Stimulated activated CD8-positive, alpha-beta memory T cell treated with anti-CD3 and anti-CD28 coated beads, Interleukin-7, amount 100 ng/mL, for 48 hours (primary cell): ENCODE measurements around the gene C17orf100.
A peak's percentile ranks its signal among the peaks of the same experiment; 100 is the strongest.
"Not testable (repeated sequence)": the region's sequence is repeated elsewhere in the genome, so short reads cannot be mapped to it uniquely, and the experiment has no call there.

Experiments
- DNase-seq, 2 donors: peaks; one replicate each; pipeline ENCODE4 v3.0.0-alpha.2; 2020; ENCODE audit warnings: low read depth in 1 of 2; ENCODE audit errors: extremely low read depth in 1 of 2

The C17orf100 gene

DNA sequence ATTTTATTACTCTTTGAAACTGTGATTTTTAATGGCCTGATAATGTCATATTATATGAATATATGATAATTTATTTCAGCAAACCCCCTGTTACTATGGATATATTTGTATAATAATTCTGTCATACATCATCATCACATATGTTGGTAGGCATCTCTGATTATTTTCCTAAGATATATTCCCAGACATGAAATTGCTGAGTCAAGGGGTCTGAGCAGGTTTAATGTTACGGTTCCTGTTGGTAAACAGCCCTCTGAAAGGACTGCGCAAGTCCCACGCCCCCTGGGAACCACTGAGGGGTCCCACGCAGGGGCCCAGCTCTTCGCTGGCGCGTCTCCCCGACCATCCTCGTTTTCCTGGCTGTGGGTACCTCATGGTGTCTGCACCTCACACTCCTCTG lies 37.4 kb downstream of the C17orf100 start:
- no peak for DNase-seq

GRCh38 chr17:6690641-6691040 lies 39.1 kb downstream of the C17orf100 start:
- no peak for DNase-seq

- no peak for DNase-seq
Measured at GRCh38 chr17:6691546-6691945, 40.0 kb downstream of the C17orf100 start.

DNA sequence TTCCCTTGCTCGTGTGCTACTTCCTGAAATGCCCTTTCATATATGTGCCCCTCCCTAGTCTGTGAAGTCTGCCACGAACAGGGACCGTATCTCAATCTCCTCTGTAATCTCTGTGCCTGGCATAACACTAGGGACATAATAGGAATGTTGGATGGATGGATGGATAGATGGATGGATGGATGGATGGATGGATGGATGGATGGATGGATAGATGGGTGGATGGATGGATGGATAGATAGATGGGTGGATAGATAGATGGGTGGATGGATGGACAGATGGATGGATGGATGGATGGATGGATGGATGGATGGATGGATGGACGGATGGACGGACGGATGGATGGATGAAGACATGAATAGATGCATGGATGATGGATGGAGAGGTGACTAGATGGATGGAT lies 40.4 kb downstream of the C17orf100 start:
- not testable (repeated sequence) for DNase-seq

- DNase-seq: no peak
Measured at GRCh38 chr17:6695051-6695450, 43.5 kb downstream of the C17orf100 start.

GRCh38 chr17:6695565-6695964 lies 44.0 kb downstream of the C17orf100 start:
- no peak for DNase-seq

DNA sequence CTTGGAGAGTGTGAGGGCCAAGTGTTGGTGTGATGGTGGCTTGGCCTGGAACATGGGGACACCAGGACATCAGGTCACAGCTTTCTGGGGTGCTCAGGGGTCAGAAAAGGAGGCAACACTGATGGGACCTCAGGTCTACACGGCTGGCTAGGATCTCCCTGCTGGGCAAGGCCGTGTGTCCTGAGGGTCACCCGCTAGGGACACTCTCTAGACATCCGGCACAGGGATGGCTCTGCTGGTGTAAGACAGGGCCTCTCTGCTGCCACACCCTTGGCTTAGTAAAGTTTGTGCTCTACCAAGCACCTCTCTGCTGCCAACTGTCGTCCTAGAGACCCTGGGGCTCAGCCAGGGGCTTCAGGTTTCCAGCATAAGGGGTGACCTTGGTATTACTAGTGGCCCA lies 45.3 kb downstream of the C17orf100 start:
- DNase-seq: no peak

- DNase-seq: no peak
Measured at GRCh38 chr17:6698004-6698403, 46.4 kb downstream of the C17orf100 start.

DNA sequence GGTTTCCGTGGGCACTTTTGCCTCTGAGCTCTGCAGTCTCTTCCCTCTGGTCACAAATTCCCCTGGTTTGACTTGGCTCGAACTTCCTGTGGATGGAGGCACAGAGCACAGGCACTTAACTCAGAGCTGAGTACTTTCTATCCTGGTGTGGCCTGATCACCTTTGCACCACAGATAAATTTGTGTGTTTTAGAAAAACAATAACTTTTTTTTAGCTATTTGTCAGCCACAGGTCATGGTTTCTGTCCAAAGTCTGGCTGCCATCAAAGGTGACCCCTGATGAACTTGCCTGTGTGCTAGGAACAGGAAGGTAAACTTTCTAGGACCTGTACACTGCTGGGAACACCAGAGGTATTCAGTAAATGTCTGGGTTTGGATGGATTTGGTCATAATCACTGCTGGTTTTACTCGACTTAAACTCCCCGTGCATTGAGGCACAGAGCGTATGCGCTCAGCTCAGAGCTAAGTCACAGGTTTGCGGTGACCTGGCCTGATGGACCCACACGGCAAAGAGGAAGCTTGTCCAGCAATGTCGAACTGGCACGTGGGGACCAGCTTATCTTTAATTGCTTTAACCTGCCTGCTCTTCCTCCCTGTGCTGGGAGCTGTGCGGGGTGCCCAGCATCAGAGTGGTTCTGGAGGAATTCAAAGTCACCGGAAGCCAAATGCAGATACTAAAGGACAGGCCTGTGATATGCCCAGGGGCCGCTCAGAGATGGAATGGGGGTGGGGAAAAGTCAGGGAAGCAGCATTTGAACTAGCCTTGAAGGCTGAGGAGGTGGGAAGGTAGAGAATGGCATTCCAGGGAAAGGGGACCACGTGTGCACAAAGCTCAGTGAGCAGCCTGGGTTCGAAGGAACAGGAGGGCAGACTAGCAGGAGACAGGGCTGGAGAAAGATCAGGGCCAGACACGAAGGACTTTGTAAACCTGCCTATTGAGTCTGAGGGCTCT lies 48.7 kb downstream of the C17orf100 start:
- no peak for DNase-seq

- no peak for DNase-seq
Measured at GRCh38 chr17:6700948-6701307, 49.4 kb downstream of the C17orf100 start.

DNA sequence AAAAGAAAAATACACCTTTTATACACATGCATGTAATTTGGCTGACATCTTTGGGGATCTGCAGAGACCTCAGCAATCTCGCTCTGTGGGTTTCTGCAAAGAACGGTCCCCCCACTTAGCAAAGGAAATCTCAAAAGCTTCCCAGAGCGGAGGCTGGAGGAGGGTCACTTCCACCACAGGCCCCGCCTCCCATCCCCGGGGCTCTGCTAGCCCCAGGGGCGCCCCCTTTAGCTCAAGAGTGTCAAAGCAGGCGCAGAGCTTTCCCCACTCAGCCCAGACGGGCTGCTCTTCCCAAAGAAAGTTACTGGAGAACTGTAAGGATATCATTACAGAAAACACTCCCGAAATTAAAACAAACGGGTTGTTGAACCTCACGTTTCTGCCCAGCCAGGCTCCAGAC lies 50.2 kb downstream of the C17orf100 start:
- peak; percentile 11 to 21 for DNase-seq

DNA sequence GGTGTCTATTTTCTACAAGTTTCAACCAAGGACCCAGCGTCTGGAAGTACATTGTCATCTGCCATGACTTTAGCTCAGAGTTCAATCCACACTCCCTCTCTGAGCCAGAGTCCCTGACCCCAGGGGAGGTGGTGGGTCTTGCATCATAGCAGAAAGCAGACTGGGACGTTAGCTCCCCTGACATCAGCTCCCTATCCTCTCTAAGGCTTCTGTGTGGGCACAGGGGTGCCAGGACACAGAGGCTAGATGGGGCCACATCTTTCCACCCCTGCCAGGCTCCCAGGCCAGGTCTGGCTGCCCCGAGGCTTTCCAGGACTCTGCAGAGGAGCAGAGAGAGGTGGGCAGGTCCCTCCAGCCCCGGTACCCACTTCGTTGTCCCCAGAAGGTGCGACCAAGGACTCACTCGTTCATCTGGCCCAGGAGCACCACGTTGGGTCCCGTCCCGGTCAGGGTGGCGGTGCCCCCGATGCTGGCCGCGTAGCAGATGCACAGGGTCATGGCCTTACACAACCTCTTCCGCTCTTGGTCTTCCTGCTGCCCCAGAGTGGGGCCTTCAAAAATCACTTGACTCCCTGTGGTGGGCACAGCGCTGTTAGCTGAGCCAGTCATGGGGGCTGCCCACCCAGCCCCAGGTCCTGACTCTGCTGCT lies 51.1 kb downstream of the C17orf100 start:
- DNase-seq: no peak
